ENCODE measurements around the gene GFAP. TPM values are rescaled to one million over a fixed set of nuclear protein-coding genes. Genes with fewer than 3 reads are reported as not detected.

GFAP gene
- total RNA-seq, 4 donors from 2014 or later, result 0.33 to 2.3 (median 2.0) TPM; not detected in 1

DNA sequence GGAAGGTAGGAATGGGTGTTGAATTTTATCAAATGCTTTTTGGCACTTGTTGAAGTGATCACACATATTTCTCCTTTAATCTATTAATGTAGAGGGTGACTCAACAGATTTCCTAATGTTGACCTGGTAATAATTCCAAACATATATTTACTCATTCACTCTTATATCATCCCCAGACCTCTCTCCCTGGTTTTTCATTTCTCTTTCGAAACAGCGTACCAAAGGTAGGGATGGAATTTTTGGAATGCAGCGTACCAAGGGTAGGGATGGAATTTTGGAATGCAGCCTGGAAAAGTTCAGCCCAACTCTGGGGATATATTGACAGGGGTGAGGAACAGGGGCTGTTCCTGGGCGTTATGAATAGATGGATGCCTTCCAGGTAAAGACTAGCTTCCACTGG, 25.0 kb upstream of the GFAP start:
- intact Hi-C loops (cut with DNase I), result no loop called here

DNA sequence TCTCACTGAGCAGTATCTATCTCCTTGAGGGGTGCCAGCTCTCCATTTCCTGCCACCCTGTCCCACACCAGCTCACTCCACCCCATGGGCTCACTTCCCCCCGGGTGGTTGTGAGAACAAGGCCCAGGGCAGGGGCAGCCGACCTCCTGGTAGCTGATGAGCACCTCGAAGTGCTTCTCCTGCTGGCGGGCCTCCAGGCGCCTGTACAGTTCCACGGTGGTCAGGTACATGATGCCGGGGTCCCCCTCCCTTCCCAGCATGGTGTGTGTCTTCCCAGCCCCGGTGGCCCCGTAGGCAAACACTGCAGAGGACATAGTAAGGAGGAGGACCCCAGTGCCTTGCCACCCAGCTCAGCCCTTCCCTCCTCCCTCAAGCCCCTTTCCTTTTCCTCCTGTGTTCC, 19.8 kb upstream of the GFAP start:
- Histone ChIP-seq H3K36me3 (no peaks in the 10 kb centered on the region), H3K27ac (no peak overlapping the region), H3K4me1 (no peaks in the 10 kb centered on the region), H3K27me3 (no peaks in the 10 kb centered on the region), H3K9me3 (no peaks in the 10 kb centered on the region), H3K4me3 (replicated peaks in 1 of 3) (no peak overlapping the region)
- WGBS, 2 donors, result 89 to 94% methylated on average over 5 to 6 of the region's 9 CpGs
- intact Hi-C loops (cut with DNase I), result no loop called here
- no peak for DNase-seq
- no peak for TF ChIP-seq POLR2A (IDR thresholded peaks at IDR 0.05)
- TF ChIP-seq, protein P1, sequence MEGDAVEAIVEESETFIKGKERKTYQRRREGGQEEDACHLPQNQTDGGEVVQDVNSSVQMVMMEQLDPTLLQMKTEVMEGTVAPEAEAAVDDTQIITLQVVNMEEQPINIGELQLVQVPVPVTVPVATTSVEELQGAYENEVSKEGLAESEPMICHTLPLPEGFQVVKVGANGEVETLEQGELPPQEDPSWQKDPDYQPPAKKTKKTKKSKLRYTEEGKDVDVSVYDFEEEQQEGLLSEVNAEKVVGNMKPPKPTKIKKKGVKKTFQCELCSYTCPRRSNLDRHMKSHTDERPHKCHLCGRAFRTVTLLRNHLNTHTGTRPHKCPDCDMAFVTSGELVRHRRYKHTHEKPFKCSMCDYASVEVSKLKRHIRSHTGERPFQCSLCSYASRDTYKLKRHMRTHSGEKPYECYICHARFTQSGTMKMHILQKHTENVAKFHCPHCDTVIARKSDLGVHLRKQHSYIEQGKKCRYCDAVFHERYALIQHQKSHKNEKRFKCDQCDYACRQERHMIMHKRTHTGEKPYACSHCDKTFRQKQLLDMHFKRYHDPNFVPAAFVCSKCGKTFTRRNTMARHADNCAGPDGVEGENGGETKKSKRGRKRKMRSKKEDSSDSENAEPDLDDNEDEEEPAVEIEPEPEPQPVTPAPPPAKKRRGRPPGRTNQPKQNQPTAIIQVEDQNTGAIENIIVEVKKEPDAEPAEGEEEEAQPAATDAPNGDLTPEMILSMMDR (IDR thresholded peaks at IDR 0.05), result no peak

More for the DNA sequence above, 25.0 kb upstream of the GFAP start:
- no peak for TF ChIP-seq POLR2A (IDR thresholded peaks at IDR 0.05)
- TF ChIP-seq, protein P1 (IDR thresholded peaks at IDR 0.05), result no peak
- H3K27ac ChIP-seq, result no peak overlapping the region
- H3K36me3 ChIP-seq, result no peaks in the 10 kb centered on the region
- WGBS, 2 donors, result 68 to 73% methylated on average over 4 of the region's 4 CpGs
- no peak for DNase-seq
- H3K27me3 ChIP-seq, result no peaks in the 10 kb centered on the region
- H3K4me3 ChIP-seq (replicated peaks in 1 of 3), result no peak overlapping the region
- no peaks in the 10 kb centered on the region for H3K9me3 ChIP-seq
- no peaks in the 10 kb centered on the region for H3K4me1 ChIP-seq

DNA sequence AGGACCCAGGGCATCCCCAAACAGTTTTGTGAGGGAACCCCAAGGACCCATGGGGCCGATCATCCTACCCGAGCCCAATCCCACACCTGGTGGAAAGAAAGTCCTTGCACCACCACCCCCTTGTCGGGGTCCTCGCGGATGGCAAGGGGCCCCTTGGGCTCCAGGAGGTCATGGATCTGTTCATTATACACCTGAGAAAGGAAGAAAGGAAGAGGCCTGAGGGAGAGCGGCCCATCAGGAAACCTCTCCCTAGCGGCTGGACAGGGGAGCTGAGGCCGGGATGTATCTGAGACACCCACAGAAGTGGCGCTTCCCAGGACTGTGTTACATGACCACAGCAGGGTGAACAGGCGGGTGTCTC, 19.4 kb upstream of the GFAP start:
- Histone ChIP-seq H3K4me3 (replicated peaks in 1 of 3) (no peak overlapping the region), H3K36me3 (no peaks in the 10 kb centered on the region), H3K27ac (no peak overlapping the region), H3K27me3 (no peaks in the 10 kb centered on the region), H3K9me3 (no peaks in the 10 kb centered on the region), H3K4me1 (no peaks in the 10 kb centered on the region)
- intact Hi-C loops (cut with DNase I), result no loop called here
- 97% methylated on average over 9 to 10 of the region's 10 CpGs for WGBS, 2 donors
- no peak for DNase-seq
- no peak for TF ChIP-seq POLR2A (IDR thresholded peaks at IDR 0.05)
- TF ChIP-seq, protein P1 (IDR thresholded peaks at IDR 0.05), result no peak

GRCh38 chr17:44933824-44934744, 18.8 kb upstream of the GFAP start:
- H3K27ac ChIP-seq, result no peak overlapping the region
- 87 to 94% methylated on average over 26 to 33 of the region's 34 CpGs for WGBS, 2 donors
- no peak for DNase-seq
- TF ChIP-seq, protein P1 (IDR thresholded peaks at IDR 0.05), result no peak
- no peak for TF ChIP-seq POLR2A (IDR thresholded peaks at IDR 0.05)
- H3K27me3 ChIP-seq, result no peaks in the 10 kb centered on the region
- intact Hi-C loops (cut with DNase I), result no loop called here
- no peaks in the 10 kb centered on the region for H3K9me3 ChIP-seq
- H3K36me3 ChIP-seq, result no peaks in the 10 kb centered on the region
- no peaks in the 10 kb centered on the region for H3K4me1 ChIP-seq
- H3K4me3 ChIP-seq (replicated peaks in 1 of 3), result no peak overlapping the region

- no peak for DNase-seq
These were observed 17.4 kb upstream of the GFAP start for GRCh38 chr17:44932787-44933097.

More at GRCh38 chr17:44932787-44933097, 17.4 kb upstream of the GFAP start:
- intact Hi-C loops (cut with DNase I), result no loop called here
- TF ChIP-seq POLR2A (IDR thresholded peaks at IDR 0.05), result no peak
- TF ChIP-seq, protein P1 (IDR thresholded peaks at IDR 0.05), result no peak
- no peaks in the 10 kb centered on the region for H3K4me1 ChIP-seq
- no peaks in the 10 kb centered on the region for H3K27me3 ChIP-seq
- H3K4me3 ChIP-seq (replicated peaks in 1 of 3), result no peak overlapping the region
- no peaks in the 10 kb centered on the region for H3K36me3 ChIP-seq
- H3K9me3 ChIP-seq, result no peaks in the 10 kb centered on the region
- 72 to 100% methylated on average over 3 to 5 of the region's 6 CpGs for WGBS, 2 donors
- H3K27ac ChIP-seq, result no peak overlapping the region
